ENCODE measurements around the gene TACC2.

Gene TACC2

GRCh38 chr10:122186816-122187810 lies 198.2 kb downstream of the TACC2 start:
- no CpG with 5 or more reads among the region's 19 CpGs for WGBS (ENCODE audit: extremely low coverage, insufficient coverage, low lambda C conversion rate)
- H3K18ac ChIP-seq (ENCODE audit: low read length) = no peak overlapping the region
- H3K27ac ChIP-seq (ENCODE audit: low read depth, low read length) = no peak overlapping the region
- no peak overlapping the region for H3K23ac ChIP-seq (ENCODE audit: low read length)
- no peak overlapping the region for H3K4ac ChIP-seq (ENCODE audit: low read depth, low read length)
- H4K8ac ChIP-seq (ENCODE audit: low read depth, low read length) = no peak overlapping the region
- H3K56ac ChIP-seq (ENCODE audit: low read length) = no peak overlapping the region
- no peak overlapping the region for H2AK5ac ChIP-seq (ENCODE audit: low read length)
- no peak overlapping the region for H3K4me3 ChIP-seq (ENCODE audit: low read length)
- H2BK5ac ChIP-seq (ENCODE audit: low read length) = no peak overlapping the region
- peaks cover 3% of the 10 kb centered on the region for H3K4me1 ChIP-seq (ENCODE audit: control insufficient read depth, low read depth, low read length)
- H4K5ac ChIP-seq (ENCODE audit: low read length) = no peak overlapping the region
- no peak overlapping the region for H2BK15ac ChIP-seq (replicated peaks; ENCODE audit: low read depth)
- H3K27me3 ChIP-seq (ENCODE audit: insufficient read depth, low read length, poor library complexity) = no peaks in the 10 kb centered on the region
- no peak overlapping the region for H3K9ac ChIP-seq (ENCODE audit: low read length)
- H3K79me2 ChIP-seq (ENCODE audit: control insufficient read depth, insufficient read depth, low read length) = peaks cover 11% of the 10 kb centered on the region
- no peak overlapping the region for H2BK120ac ChIP-seq (ENCODE audit: low read depth, low read length)
- H3K4me2 ChIP-seq (ENCODE audit: low read length) = no peak overlapping the region
- DNase-seq = no peak
- H3K79me1 ChIP-seq (ENCODE audit: low read length) = peaks cover 9% of the 10 kb centered on the region
- H3K36me3 ChIP-seq (ENCODE audit: control insufficient read depth, insufficient read depth, low read length) = no peaks in the 10 kb centered on the region

GRCh38 chr10:122188706-122189105 lies 199.7 kb downstream of the TACC2 start:
- no peaks in the 10 kb centered on the region for H3K27me3 ChIP-seq (ENCODE audit: insufficient read depth, low read length, poor library complexity)
- no peak overlapping the region for H4K5ac ChIP-seq (ENCODE audit: low read length)
- no peaks in the 10 kb centered on the region for H3K4me1 ChIP-seq (ENCODE audit: control insufficient read depth, low read depth, low read length)
- H3K4me2 ChIP-seq (ENCODE audit: low read length) = no peak overlapping the region
- no peak overlapping the region for H3K4ac ChIP-seq (ENCODE audit: low read depth, low read length)
- no peak overlapping the region for H3K56ac ChIP-seq (ENCODE audit: low read length)
- no peak overlapping the region for H3K27ac ChIP-seq (ENCODE audit: low read depth, low read length)
- no peak overlapping the region for H4K8ac ChIP-seq (ENCODE audit: low read depth, low read length)
- DNase-seq = no peak
- no peak overlapping the region for H2AK5ac ChIP-seq (ENCODE audit: low read length)
- no CpG with 5 or more reads among the region's 11 CpGs for WGBS (ENCODE audit: extremely low coverage, insufficient coverage, low lambda C conversion rate)
- H2BK120ac ChIP-seq (ENCODE audit: low read depth, low read length) = no peak overlapping the region
- H2BK15ac ChIP-seq (replicated peaks; ENCODE audit: low read depth) = no peak overlapping the region
- no peak overlapping the region for H3K18ac ChIP-seq (ENCODE audit: low read length)
- no peak overlapping the region for H3K9ac ChIP-seq (ENCODE audit: low read length)
- no peak overlapping the region for H3K23ac ChIP-seq (ENCODE audit: low read length)
- H3K4me3 ChIP-seq (ENCODE audit: low read length) = no peak overlapping the region
- H2BK5ac ChIP-seq (ENCODE audit: low read length) = no peak overlapping the region
- no peaks in the 10 kb centered on the region for H3K36me3 ChIP-seq (ENCODE audit: control insufficient read depth, insufficient read depth, low read length)
- peaks cover 12% of the 10 kb centered on the region for H3K79me1 ChIP-seq (ENCODE audit: low read length)
- H3K79me2 ChIP-seq (ENCODE audit: control insufficient read depth, insufficient read depth, low read length) = peaks cover 14% of the 10 kb centered on the region

GRCh38 chr10:122189185-122189584 lies 200.2 kb downstream of the TACC2 start:
- Histone ChIP-seq H2AK5ac (ENCODE audit: low read length) (no peak overlapping the region), H3K79me2 (ENCODE audit: control insufficient read depth, insufficient read depth, low read length) (peaks cover 14% of the 10 kb centered on the region), H3K36me3 (ENCODE audit: control insufficient read depth, insufficient read depth, low read length) (no peaks in the 10 kb centered on the region), H3K4me3 (ENCODE audit: low read length) (no peak overlapping the region), H3K27ac (ENCODE audit: low read depth, low read length) (no peak overlapping the region), H3K23ac (ENCODE audit: low read length) (no peak overlapping the region), H3K27me3 (ENCODE audit: insufficient read depth, low read length, poor library complexity) (no peaks in the 10 kb centered on the region), H3K9ac (ENCODE audit: low read length) (no peak overlapping the region), H3K56ac (ENCODE audit: low read length) (no peak overlapping the region), H3K4me1 (ENCODE audit: control insufficient read depth, low read depth, low read length) (no peaks in the 10 kb centered on the region), H4K5ac (ENCODE audit: low read length) (no peak overlapping the region), H3K4me2 (ENCODE audit: low read length) (no peak overlapping the region), H2BK15ac (replicated peaks; ENCODE audit: low read depth) (no peak overlapping the region), H4K8ac (ENCODE audit: low read depth, low read length) (no peak overlapping the region), H2BK5ac (ENCODE audit: low read length) (no peak overlapping the region), H3K4ac (ENCODE audit: low read depth, low read length) (no peak overlapping the region), H3K79me1 (ENCODE audit: low read length) (peaks cover 13% of the 10 kb centered on the region), H2BK120ac (ENCODE audit: low read depth, low read length) (no peak overlapping the region), H3K18ac (ENCODE audit: low read length) (no peak overlapping the region)
- no CpG with 5 or more reads among the region's 5 CpGs for WGBS (ENCODE audit: extremely low coverage, insufficient coverage, low lambda C conversion rate)
- DNase-seq = no peak

- no peak overlapping the region for H3K4me3 ChIP-seq (ENCODE audit: low read length)
- H3K23ac ChIP-seq (ENCODE audit: low read length) = no peak overlapping the region
- H3K36me3 ChIP-seq (ENCODE audit: control insufficient read depth, insufficient read depth, low read length) = peaks cover under 1% of the 10 kb centered on the region
- no peaks in the 10 kb centered on the region for H3K27me3 ChIP-seq (ENCODE audit: insufficient read depth, low read length, poor library complexity)
- no peak overlapping the region for H3K56ac ChIP-seq (ENCODE audit: low read length)
- WGBS (ENCODE audit: extremely low coverage, insufficient coverage, low lambda C conversion rate) = no CpG with 5 or more reads among the region's 19 CpGs
- no peak overlapping the region for H3K4ac ChIP-seq (ENCODE audit: low read depth, low read length)
- no peak overlapping the region for H2BK5ac ChIP-seq (ENCODE audit: low read length)
- peaks cover 14% of the 10 kb centered on the region for H3K79me2 ChIP-seq (ENCODE audit: control insufficient read depth, insufficient read depth, low read length)
- H3K9ac ChIP-seq (ENCODE audit: low read length) = no peak overlapping the region
- H2BK15ac ChIP-seq (replicated peaks; ENCODE audit: low read depth) = no peak overlapping the region
- H3K18ac ChIP-seq (ENCODE audit: low read length) = no peak overlapping the region
- H2BK120ac ChIP-seq (ENCODE audit: low read depth, low read length) = no peak overlapping the region
- H3K27ac ChIP-seq (ENCODE audit: low read depth, low read length) = no peak overlapping the region
- no peak for DNase-seq
- H2AK5ac ChIP-seq (ENCODE audit: low read length) = no peak overlapping the region
- no peak overlapping the region for H4K8ac ChIP-seq (ENCODE audit: low read depth, low read length)
- H3K79me1 ChIP-seq (ENCODE audit: low read length) = peaks cover 15% of the 10 kb centered on the region
- no peak overlapping the region for H4K5ac ChIP-seq (ENCODE audit: low read length)
- H3K4me2 ChIP-seq (ENCODE audit: low read length) = no peak overlapping the region
- no peaks in the 10 kb centered on the region for H3K4me1 ChIP-seq (ENCODE audit: control insufficient read depth, low read depth, low read length)
These were observed 201.4 kb downstream of the TACC2 start for GRCh38 chr10:122190176-122190943.

GRCh38 chr10:122191936-122192541 lies 203.1 kb downstream of the TACC2 start:
- no CpG with 5 or more reads among the region's 18 CpGs for WGBS (ENCODE audit: extremely low coverage, insufficient coverage, low lambda C conversion rate)
- no peak overlapping the region for H3K18ac ChIP-seq (ENCODE audit: low read length)
- H2AK5ac ChIP-seq (ENCODE audit: low read length) = no peak overlapping the region
- no peak for DNase-seq
- no peak overlapping the region for H2BK120ac ChIP-seq (ENCODE audit: low read depth, low read length)
- no peak overlapping the region for H3K56ac ChIP-seq (ENCODE audit: low read length)
- H3K27me3 ChIP-seq (ENCODE audit: insufficient read depth, low read length, poor library complexity) = no peaks in the 10 kb centered on the region
- H4K5ac ChIP-seq (ENCODE audit: low read length) = no peak overlapping the region
- no peak overlapping the region for H2BK15ac ChIP-seq (replicated peaks; ENCODE audit: low read depth)
- H3K27ac ChIP-seq (ENCODE audit: low read depth, low read length) = no peak overlapping the region
- H3K36me3 ChIP-seq (ENCODE audit: control insufficient read depth, insufficient read depth, low read length) = peaks cover 1% of the 10 kb centered on the region
- H3K23ac ChIP-seq (ENCODE audit: low read length) = no peak overlapping the region
- H2BK5ac ChIP-seq (ENCODE audit: low read length) = no peak overlapping the region
- no peaks in the 10 kb centered on the region for H3K4me1 ChIP-seq (ENCODE audit: control insufficient read depth, low read depth, low read length)
- no peak overlapping the region for H3K4me3 ChIP-seq (ENCODE audit: low read length)
- H3K4me2 ChIP-seq (ENCODE audit: low read length) = no peak overlapping the region
- H3K79me2 ChIP-seq (ENCODE audit: control insufficient read depth, insufficient read depth, low read length) = peaks cover 14% of the 10 kb centered on the region
- H4K8ac ChIP-seq (ENCODE audit: low read depth, low read length) = no peak overlapping the region
- H3K79me1 ChIP-seq (ENCODE audit: low read length) = peaks cover 14% of the 10 kb centered on the region
- no peak overlapping the region for H3K9ac ChIP-seq (ENCODE audit: low read length)
- H3K4ac ChIP-seq (ENCODE audit: low read depth, low read length) = no peak overlapping the region

All from mesendoderm (in vitro differentiated cells).